ENCODE data around the gene BTBD2.

Gene BTBD2

GRCh38 chr19:2046046-2046907, 30.8 kb upstream of the BTBD2 start:
- H3K9me3 ChIP-seq = no peaks in the 10 kb centered on the region
- no peaks in the 10 kb centered on the region for H3K27me3 ChIP-seq
- H3K4me1 ChIP-seq = peaks cover 84% of the 10 kb centered on the region
- peak overlapping the region; percentile 93; the same call in 1 of the 2 replicates for H3K27ac ChIP-seq
- H4K20me1 ChIP-seq = peaks cover 91% of the 10 kb centered on the region
- H3K36me3 ChIP-seq = peaks cover 78% of the 10 kb centered on the region
- no peak for TF ChIP-seq Cebpa-rat (IDR thresholded peaks at IDR 0.05)
- H3K4me3 ChIP-seq = no peak overlapping the region
- peak overlapping the region; percentile 96 for H3K4me2 ChIP-seq
- H3K9ac ChIP-seq = peak overlapping the region; percentile 96; the same call in 1 of the 2 replicates

GRCh38 chr19:2045501-2046045, 30.1 kb upstream of the BTBD2 start:
- H3K36me3 ChIP-seq = peaks cover 85% of the 10 kb centered on the region
- H3K27ac ChIP-seq = peak overlapping the region; percentile 13; the same call in 1 of the 2 replicates
- no peaks in the 10 kb centered on the region for H3K27me3 ChIP-seq
- peaks cover 97% of the 10 kb centered on the region for H4K20me1 ChIP-seq
- H3K4me1 ChIP-seq = peaks cover 91% of the 10 kb centered on the region
- TF ChIP-seq Cebpa-rat (IDR thresholded peaks at IDR 0.05) = no peak
- H3K9me3 ChIP-seq = no peaks in the 10 kb centered on the region
- no peak overlapping the region for H3K4me3 ChIP-seq
- H3K9ac ChIP-seq = peak overlapping the region; percentile 41; the same call in 1 of the 2 replicates
- H3K4me2 ChIP-seq = peak overlapping the region; percentile 96

- peak overlapping the region; percentile 41; the same call in 1 of the 2 replicates for H3K9ac ChIP-seq
- H3K4me3 ChIP-seq = no peak overlapping the region
- H3K27ac ChIP-seq = peak overlapping the region; percentile 13
- H4K20me1 ChIP-seq = peaks cover 97% of the 10 kb centered on the region
- peaks cover 94% of the 10 kb centered on the region for H3K4me1 ChIP-seq
- no peak for TF ChIP-seq Cebpa-rat (IDR thresholded peaks at IDR 0.05)
- H3K27me3 ChIP-seq = no peaks in the 10 kb centered on the region
- H3K4me2 ChIP-seq = peak overlapping the region; percentile 96
- H3K36me3 ChIP-seq = peaks cover 92% of the 10 kb centered on the region
- no peaks in the 10 kb centered on the region for H3K9me3 ChIP-seq
Observed at GRCh38 chr19:2044709-2045500, 29.4 kb upstream of the BTBD2 start.

GRCh38 chr19:2043961-2044708, 28.6 kb upstream of the BTBD2 start:
- Histone ChIP-seq H3K4me3 (no peak overlapping the region), H3K9ac (peak overlapping the region; percentile 11; the same call in 1 of the 2 replicates), H3K4me1 (peaks cover 87% of the 10 kb centered on the region), H3K36me3 (peaks cover 95% of the 10 kb centered on the region), H3K4me2 (peak overlapping the region; percentile 96), H3K27me3 (no peaks in the 10 kb centered on the region), H3K9me3 (no peaks in the 10 kb centered on the region), H3K27ac (peak overlapping the region; percentile 13), H4K20me1 (peaks cover 97% of the 10 kb centered on the region)
- no peak for TF ChIP-seq Cebpa-rat (IDR thresholded peaks at IDR 0.05)

GRCh38 chr19:2043251-2043641, 27.7 kb upstream of the BTBD2 start:
- Histone ChIP-seq H3K27me3 (no peaks in the 10 kb centered on the region), H3K4me1 (peaks cover 78% of the 10 kb centered on the region), H3K27ac (peak overlapping the region; percentile 80; the same call in 1 of the 2 replicates), H3K36me3 (peaks cover 95% of the 10 kb centered on the region), H3K9me3 (no peaks in the 10 kb centered on the region), H3K4me2 (peak overlapping the region; percentile 96), H3K9ac (0 out of 2 replicates have a peak overlapping the region, but pooled peaks have one; percentile 45), H4K20me1 (peaks cover 97% of the 10 kb centered on the region), H3K4me3 (no peak overlapping the region)
- no peak for TF ChIP-seq Cebpa-rat (IDR thresholded peaks at IDR 0.05)

GRCh38 chr19:2042485-2043250, 27.2 kb upstream of the BTBD2 start:
- Histone ChIP-seq H3K4me1 (peaks cover 72% of the 10 kb centered on the region), H3K9me3 (no peaks in the 10 kb centered on the region), H3K9ac (peak overlapping the region; percentile 45), H3K27ac (peak overlapping the region; percentile 80), H3K4me2 (peak overlapping the region; percentile 96), H4K20me1 (peaks cover 97% of the 10 kb centered on the region), H3K36me3 (peaks cover 95% of the 10 kb centered on the region), H3K27me3 (no peaks in the 10 kb centered on the region), H3K4me3 (peak overlapping the region; percentile 61)
- no peak for TF ChIP-seq Cebpa-rat (IDR thresholded peaks at IDR 0.05)

GRCh38 chr19:2041683-2042484, 26.4 kb upstream of the BTBD2 start:
- peaks cover 64% of the 10 kb centered on the region for H3K4me1 ChIP-seq
- no peaks in the 10 kb centered on the region for H3K27me3 ChIP-seq
- peaks cover 90% of the 10 kb centered on the region for H3K36me3 ChIP-seq
- TF ChIP-seq Cebpa-rat (IDR thresholded peaks at IDR 0.05) = peak; percentile 93
- peak overlapping the region; percentile 63 for H3K9ac ChIP-seq
- peak overlapping the region; percentile 80 for H3K27ac ChIP-seq
- H4K20me1 ChIP-seq = peaks cover 93% of the 10 kb centered on the region
- no peaks in the 10 kb centered on the region for H3K9me3 ChIP-seq
- peak overlapping the region; percentile 63 for H3K4me3 ChIP-seq
- peak overlapping the region; percentile 96 for H3K4me2 ChIP-seq

DNA sequence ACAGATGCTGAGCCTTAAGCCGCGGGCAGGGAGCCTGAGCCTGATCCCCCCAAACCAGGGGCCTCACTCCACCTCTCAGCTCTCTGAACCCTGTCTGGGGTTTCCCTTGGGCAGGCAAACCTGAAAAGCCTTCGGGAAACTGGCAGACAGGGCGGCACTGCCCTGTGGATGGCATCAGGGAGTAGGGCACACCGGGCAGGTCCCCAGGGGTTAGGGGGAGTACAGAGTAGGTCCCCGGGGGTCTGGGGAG, 25.8 kb upstream of the BTBD2 start:
- TF ChIP-seq Cebpa-rat (IDR thresholded peaks at IDR 0.05) = no peak
- H3K4me3 ChIP-seq = peak overlapping the region; percentile 63

More for the DNA sequence above, 25.8 kb upstream of the BTBD2 start:
- Histone ChIP-seq H3K27me3 (no peaks in the 10 kb centered on the region), H4K20me1 (peaks cover 88% of the 10 kb centered on the region), H3K4me2 (peak overlapping the region; percentile 94), H3K36me3 (peaks cover 85% of the 10 kb centered on the region), H3K27ac (peak overlapping the region; percentile 79), H3K9me3 (no peaks in the 10 kb centered on the region), H3K9ac (peak overlapping the region; percentile 63), H3K4me1 (peaks cover 59% of the 10 kb centered on the region)

Measured in BLaER1 (cell line).